ENCODE results near the gene MFSD1.

GRCh38 chr3:158774965-158775364 is 26.9 kb upstream of the MFSD1 start:
- no peak for TF ChIP-seq CTCF (IDR thresholded peaks at IDR 0.05; ENCODE audit: control extremely low read depth in 1 of 3, insufficient read depth in 1 of 3, low read depth in 1 of 3, low read length in 3 of 3)
- no peak for TF ChIP-seq EP300 (IDR thresholded peaks at IDR 0.05; ENCODE audit: borderline replicate concordance in 1 of 2, low read depth in 2 of 2, low read length in 2 of 2)
- no peak for TF ChIP-seq CHD1 (IDR thresholded peaks at IDR 0.05; ENCODE audit: low read depth, low read length)
- TF ChIP-seq RAD21 (IDR thresholded peaks at IDR 0.05 in 1 of 2, conservative IDR thresholded peaks at IDR 0.05 in 1 of 2; ENCODE audit: low read depth in 2 of 2, low read length in 2 of 2) = no peak
- TF ChIP-seq TAF1 (IDR thresholded peaks at IDR 0.05; ENCODE audit: low read depth, low read length) = no peak
- no peak for TF ChIP-seq POLR2A (IDR thresholded peaks at IDR 0.05; ENCODE audit: control extremely low read depth in 1 of 2, low read depth in 2 of 2, low read length in 2 of 2)
- TF ChIP-seq, protein P1, sequence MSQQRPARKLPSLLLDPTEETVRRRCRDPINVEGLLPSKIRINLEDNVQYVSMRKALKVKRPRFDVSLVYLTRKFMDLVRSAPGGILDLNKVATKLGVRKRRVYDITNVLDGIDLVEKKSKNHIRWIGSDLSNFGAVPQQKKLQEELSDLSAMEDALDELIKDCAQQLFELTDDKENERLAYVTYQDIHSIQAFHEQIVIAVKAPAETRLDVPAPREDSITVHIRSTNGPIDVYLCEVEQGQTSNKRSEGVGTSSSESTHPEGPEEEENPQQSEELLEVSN (IDR thresholded peaks at IDR 0.05) = no peak
- no peak for TF ChIP-seq CEBPB (IDR thresholded peaks at IDR 0.05; ENCODE audit: low read depth, low read length)
- no peak for TF ChIP-seq JUN (IDR thresholded peaks at IDR 0.05; ENCODE audit: low read depth, low read length)
- no peak for TF ChIP-seq SAP30 (IDR thresholded peaks at IDR 0.05; ENCODE audit: insufficient read depth, insufficient replicate concordance, low read length)
- TF ChIP-seq FOSL1 (IDR thresholded peaks at IDR 0.05; ENCODE audit: insufficient read depth, low read depth, low read length) = no peak
- no peak for TF ChIP-seq RBBP5 (IDR thresholded peaks at IDR 0.05; ENCODE audit: borderline replicate concordance, low read depth, low read length)

Measured in H1 (cell line).